ENCODE measurements around the gene SUMO1.

SUMO1 gene

DNA sequence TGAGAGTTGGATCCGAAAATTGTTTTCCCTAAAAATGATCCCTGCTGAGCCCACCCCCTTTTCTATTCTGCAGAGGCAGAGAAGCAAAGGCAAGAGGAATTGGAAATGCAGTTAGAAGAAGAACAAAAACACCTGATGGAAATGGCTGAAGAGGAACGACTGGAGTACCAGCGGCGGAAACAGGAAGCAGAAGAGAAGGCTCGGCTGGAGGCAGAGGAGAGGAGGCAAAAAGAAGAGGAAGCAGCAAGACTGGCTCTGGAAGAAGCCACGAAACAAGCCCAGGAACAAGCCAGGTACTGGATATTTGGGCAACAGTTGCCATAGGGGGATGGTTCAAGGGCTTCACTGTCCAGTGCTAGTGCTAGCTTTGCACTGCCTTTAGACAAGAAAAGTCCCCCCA lies 41.7 kb downstream of the SUMO1 start:
- Histone ChIP-seq H3K27me3 (ENCODE audit: insufficient read depth, poor library complexity, severe bottlenecking) (no peaks in the 10 kb centered on the region), H3K27ac (ENCODE audit: poor library complexity, severe bottlenecking) (no peak overlapping the region), H3K9me3 (ENCODE audit: severe bottlenecking) (no peaks in the 10 kb centered on the region), H3K4me3 (ENCODE audit: severe bottlenecking) (no peak overlapping the region), H3K36me3 (ENCODE audit: low read depth) (no peaks in the 10 kb centered on the region), H3K4me1 (ENCODE audit: insufficient read depth, poor library complexity, severe bottlenecking) (no peaks in the 10 kb centered on the region)
- TF ChIP-seq, protein P1, sequence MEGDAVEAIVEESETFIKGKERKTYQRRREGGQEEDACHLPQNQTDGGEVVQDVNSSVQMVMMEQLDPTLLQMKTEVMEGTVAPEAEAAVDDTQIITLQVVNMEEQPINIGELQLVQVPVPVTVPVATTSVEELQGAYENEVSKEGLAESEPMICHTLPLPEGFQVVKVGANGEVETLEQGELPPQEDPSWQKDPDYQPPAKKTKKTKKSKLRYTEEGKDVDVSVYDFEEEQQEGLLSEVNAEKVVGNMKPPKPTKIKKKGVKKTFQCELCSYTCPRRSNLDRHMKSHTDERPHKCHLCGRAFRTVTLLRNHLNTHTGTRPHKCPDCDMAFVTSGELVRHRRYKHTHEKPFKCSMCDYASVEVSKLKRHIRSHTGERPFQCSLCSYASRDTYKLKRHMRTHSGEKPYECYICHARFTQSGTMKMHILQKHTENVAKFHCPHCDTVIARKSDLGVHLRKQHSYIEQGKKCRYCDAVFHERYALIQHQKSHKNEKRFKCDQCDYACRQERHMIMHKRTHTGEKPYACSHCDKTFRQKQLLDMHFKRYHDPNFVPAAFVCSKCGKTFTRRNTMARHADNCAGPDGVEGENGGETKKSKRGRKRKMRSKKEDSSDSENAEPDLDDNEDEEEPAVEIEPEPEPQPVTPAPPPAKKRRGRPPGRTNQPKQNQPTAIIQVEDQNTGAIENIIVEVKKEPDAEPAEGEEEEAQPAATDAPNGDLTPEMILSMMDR (IDR thresholded peaks at IDR 0.05; ENCODE audit: poor library complexity, severe bottlenecking), result no peak
- ATAC-seq (ENCODE audit: low read depth) (no peak), DNase-seq (ENCODE audit: low spot score) (no peak)

DNA sequence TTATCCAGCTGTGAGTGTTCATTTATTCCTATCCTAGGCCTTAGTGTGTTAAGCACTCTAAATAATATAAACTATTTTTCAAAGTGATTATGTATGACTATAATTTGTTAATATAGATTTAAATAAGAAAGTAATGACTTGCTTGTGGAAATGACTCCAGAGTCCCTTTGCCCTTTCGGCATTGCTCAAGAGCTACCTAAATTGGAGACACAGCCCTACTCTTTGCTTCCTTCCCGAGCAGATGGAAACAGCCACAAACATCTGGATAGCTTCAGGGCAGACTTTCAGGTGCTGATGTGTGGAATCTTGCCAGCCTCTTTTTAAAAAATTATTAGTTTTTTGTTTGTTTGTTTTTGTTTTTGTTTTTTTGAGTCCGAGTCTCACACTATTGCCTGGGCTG lies 44.0 kb downstream of the SUMO1 start:
- TF ChIP-seq, protein P1 (IDR thresholded peaks at IDR 0.05; ENCODE audit: poor library complexity, severe bottlenecking), result no peak
- no peak for ATAC-seq (ENCODE audit: low read depth)
- Histone ChIP-seq H3K4me1 (ENCODE audit: insufficient read depth, poor library complexity, severe bottlenecking) (no peaks in the 10 kb centered on the region), H3K27me3 (ENCODE audit: insufficient read depth, poor library complexity, severe bottlenecking) (no peaks in the 10 kb centered on the region), H3K4me3 (ENCODE audit: severe bottlenecking) (no peak overlapping the region), H3K9me3 (ENCODE audit: severe bottlenecking) (no peaks in the 10 kb centered on the region), H3K27ac (ENCODE audit: poor library complexity, severe bottlenecking) (no peak overlapping the region), H3K36me3 (ENCODE audit: low read depth) (no peaks in the 10 kb centered on the region)
- no peak for DNase-seq (ENCODE audit: low spot score)

DNA sequence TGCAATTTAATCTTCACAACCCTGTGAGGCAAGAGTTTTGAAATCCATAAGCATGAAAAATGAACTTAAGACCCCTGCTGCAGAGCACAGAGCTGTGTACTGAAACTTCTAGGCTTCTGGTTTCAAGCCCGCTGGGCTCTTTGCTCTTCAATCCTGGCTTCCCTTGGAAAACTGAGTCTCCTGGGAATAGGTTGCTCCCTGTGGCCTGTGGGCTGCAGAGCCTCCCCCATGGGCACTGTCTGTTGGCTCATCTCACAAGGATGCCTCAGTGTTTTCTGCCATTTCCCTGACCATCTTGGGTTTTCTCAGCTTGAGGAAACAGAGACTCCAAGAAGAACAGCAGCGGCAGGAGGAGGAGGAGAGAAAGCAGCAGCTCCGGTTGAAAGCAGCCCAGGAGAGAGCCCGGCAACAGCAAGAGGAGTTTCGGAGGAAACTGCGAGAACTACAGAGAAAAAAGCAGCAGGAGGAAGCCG lies 44.5 kb downstream of the SUMO1 start:
- Histone ChIP-seq H3K27ac (ENCODE audit: poor library complexity, severe bottlenecking) (no peak overlapping the region), H3K4me1 (ENCODE audit: insufficient read depth, poor library complexity, severe bottlenecking) (no peaks in the 10 kb centered on the region), H3K27me3 (ENCODE audit: insufficient read depth, poor library complexity, severe bottlenecking) (no peaks in the 10 kb centered on the region), H3K9me3 (ENCODE audit: severe bottlenecking) (no peaks in the 10 kb centered on the region), H3K36me3 (ENCODE audit: low read depth) (no peaks in the 10 kb centered on the region), H3K4me3 (ENCODE audit: severe bottlenecking) (no peak overlapping the region)
- no peak for DNase-seq (ENCODE audit: low spot score)
- no peak for ATAC-seq (ENCODE audit: low read depth)
- TF ChIP-seq, protein P1 (IDR thresholded peaks at IDR 0.05; ENCODE audit: poor library complexity, severe bottlenecking), result no peak

DNA sequence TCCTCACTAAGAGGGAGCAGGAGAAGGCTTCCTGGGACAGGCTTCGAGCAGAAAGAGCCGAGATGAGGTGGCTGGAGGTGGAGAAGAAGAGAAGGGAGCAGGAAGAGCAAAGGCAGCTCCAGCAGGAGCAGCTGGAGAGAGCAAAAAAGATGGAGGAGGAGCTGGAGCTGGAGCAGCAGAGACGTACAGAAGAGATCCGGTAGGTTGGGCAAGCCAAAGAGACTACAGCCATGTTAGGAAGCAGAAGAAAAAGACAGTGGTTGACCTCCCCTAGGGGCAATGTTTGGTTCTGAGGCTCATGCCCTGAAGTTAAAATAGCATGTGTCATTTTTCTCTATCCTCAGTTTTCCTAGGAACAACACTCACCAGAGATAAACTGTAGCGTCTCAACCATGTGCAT lies 45.1 kb downstream of the SUMO1 start:
- Histone ChIP-seq H3K27me3 (ENCODE audit: insufficient read depth, poor library complexity, severe bottlenecking) (no peaks in the 10 kb centered on the region), H3K36me3 (ENCODE audit: low read depth) (no peaks in the 10 kb centered on the region), H3K9me3 (ENCODE audit: severe bottlenecking) (no peaks in the 10 kb centered on the region), H3K4me1 (ENCODE audit: insufficient read depth, poor library complexity, severe bottlenecking) (no peaks in the 10 kb centered on the region), H3K27ac (ENCODE audit: poor library complexity, severe bottlenecking) (no peak overlapping the region), H3K4me3 (ENCODE audit: severe bottlenecking) (no peak overlapping the region)
- TF ChIP-seq, protein P1 (IDR thresholded peaks at IDR 0.05; ENCODE audit: poor library complexity, severe bottlenecking), result no peak
- no peak for DNase-seq (ENCODE audit: low spot score)
- ATAC-seq (ENCODE audit: low read depth), result no peak

DNA sequence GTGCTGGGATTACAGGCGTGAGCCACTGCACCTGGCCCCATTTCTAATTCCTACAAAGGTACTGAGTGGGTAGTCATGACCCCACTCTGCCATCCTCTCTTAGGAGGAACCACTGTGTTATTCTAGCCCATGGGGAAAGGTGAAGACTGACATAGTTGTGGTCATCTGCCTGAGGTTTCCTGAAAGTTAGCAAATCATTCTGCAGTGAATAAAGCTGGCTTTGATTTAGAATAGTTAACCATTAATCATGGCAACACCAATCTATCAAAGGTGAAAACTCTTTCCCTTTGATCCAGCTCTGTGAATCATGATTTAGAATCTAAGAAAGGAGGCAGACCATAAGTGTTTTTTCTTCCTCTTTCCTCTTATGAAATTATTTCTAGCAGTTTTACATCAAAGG lies 50.8 kb downstream of the SUMO1 start:
- TF ChIP-seq, protein P1 (IDR thresholded peaks at IDR 0.05; ENCODE audit: poor library complexity, severe bottlenecking), result no peak
- Histone ChIP-seq H3K27me3 (ENCODE audit: insufficient read depth, poor library complexity, severe bottlenecking) (no peaks in the 10 kb centered on the region), H3K36me3 (ENCODE audit: low read depth) (no peaks in the 10 kb centered on the region), H3K4me1 (ENCODE audit: insufficient read depth, poor library complexity, severe bottlenecking) (peaks cover 17% of the 10 kb centered on the region), H3K27ac (ENCODE audit: poor library complexity, severe bottlenecking) (no peak overlapping the region), H3K9me3 (ENCODE audit: severe bottlenecking) (no peaks in the 10 kb centered on the region), H3K4me3 (ENCODE audit: severe bottlenecking) (no peak overlapping the region)
- no peak for DNase-seq (ENCODE audit: low spot score)
- ATAC-seq (ENCODE audit: low read depth), result no peak
